Osteocyte (in vitro differentiated cells): ENCODE results near the gene ALKBH7. TPM values are rescaled to one million over a fixed set of nuclear protein-coding genes. Genes with fewer than 3 reads are reported as not detected.
A peak's percentile ranks its signal among the peaks of the same experiment; 100 is the strongest.

Experiments used
- DNase-seq: peaks from one replicate; pipeline ENCODE4 v3.0.0; 2021; ENCODE audit warnings: mixed read lengths; ENCODE audit not compliant: unreplicated experiment; ENCODE audit errors: extremely low spot score
- H3K27ac Mint-ChIP-seq: one replicate; pipeline ENCODE4 v1.8.0; 2021; ENCODE audit warnings: mild to moderate bottlenecking, mixed read lengths; ENCODE audit not compliant: unreplicated experiment
- H3K27me3 Mint-ChIP-seq: one replicate; pipeline ENCODE4 v1.8.0; 2021; ENCODE audit warnings: mixed read lengths; ENCODE audit not compliant: unreplicated experiment
- H3K36me3 Mint-ChIP-seq: one replicate; pipeline ENCODE4 v1.8.0; 2021; ENCODE audit warnings: mixed read lengths; ENCODE audit not compliant: unreplicated experiment
- H3K4me1 Mint-ChIP-seq: one replicate; pipeline ENCODE4 v1.8.0; 2021; ENCODE audit warnings: mixed read lengths; ENCODE audit not compliant: unreplicated experiment
- H3K4me3 Mint-ChIP-seq: one replicate; pipeline ENCODE4 v1.8.0; 2021; ENCODE audit warnings: mild to moderate bottlenecking, moderate library complexity, mixed read lengths; ENCODE audit not compliant: unreplicated experiment
- H3K9me3 Mint-ChIP-seq: one replicate; pipeline ENCODE4 v1.8.0; 2021; ENCODE audit warnings: mixed read lengths; ENCODE audit not compliant: unreplicated experiment
- microRNA-seq: library from miRNA; unstranded; fragments of <30 nt; microRNA quantifications from one replicate; pipeline ENCODE4 v1.1.0, GENCODE V29; 2020; ENCODE audit not compliant: unreplicated experiment
- total RNA-seq: library from RNA; stranded (reverse); gene quantifications from 2 replicates; pipeline ENCODE4 v1.2.1, GENCODE V29; 2021
- TF ChIP-seq, protein P1 (sequence below): fragments of 200-600 bp; sonication (generic); IDR thresholded peaks from 2 replicates; pipeline ENCODE4 v1.5.0; 2021; ENCODE audit warnings: antibody characterized with exemption, mild to moderate bottlenecking, moderate library complexity

Gene ALKBH7
- total RNA-seq, 1 donor from 2014 or later = 63.0 TPM

DNA sequence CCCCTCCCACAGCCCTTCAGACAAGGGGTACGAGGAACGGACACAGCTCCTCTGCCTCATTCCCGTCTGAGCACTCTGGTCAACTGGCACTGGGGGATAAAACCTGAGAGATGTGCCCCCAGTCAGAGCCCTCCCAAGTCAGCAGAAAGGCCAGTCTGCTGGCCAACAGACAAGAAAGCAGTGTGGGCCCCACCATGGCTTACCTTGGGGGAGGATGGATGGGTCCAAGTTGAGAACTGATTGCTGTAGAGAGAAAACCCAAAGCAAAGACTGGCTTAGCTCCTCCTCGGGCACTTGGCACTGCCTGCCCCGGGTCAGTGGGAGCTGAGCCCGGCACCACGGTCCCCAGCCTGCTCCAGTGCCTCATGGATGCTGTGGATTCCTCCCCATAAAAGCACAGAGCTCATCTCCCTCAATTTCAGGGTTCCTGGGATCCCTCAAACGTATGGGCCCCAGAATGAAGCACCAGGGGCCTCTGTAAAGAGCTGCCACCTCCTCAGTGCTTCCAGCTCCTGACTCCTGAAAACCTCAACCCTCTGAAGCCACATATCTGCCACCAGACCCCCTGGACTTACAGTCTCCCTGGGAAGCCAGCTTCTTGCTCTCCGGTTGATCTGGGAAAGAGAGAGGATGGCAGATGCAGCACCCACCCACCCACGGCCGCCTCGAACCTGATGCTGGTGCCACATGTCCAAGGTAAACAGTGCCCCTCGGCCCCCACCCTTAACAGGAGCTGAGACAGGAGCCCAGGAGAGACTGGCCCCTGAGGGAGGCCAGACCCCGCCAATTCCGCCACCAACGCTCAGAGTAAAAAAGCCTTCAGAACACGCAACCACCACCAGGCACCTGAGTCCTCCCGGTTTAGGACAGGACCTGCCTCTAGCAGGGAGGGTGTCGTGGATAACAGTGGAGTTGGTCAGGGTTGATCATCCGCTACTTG, 48.8 kb downstream of the ALKBH7 start:
- Mint-ChIP-seq H3K27ac (no peak overlapping the region), H3K9me3 (no peaks in the 10 kb centered on the region), H3K36me3 (peaks cover 22% of the 10 kb centered on the region), H3K27me3 (no peaks in the 10 kb centered on the region), H3K4me1 (peaks cover 24% of the 10 kb centered on the region), H3K4me3 (peak overlapping the region; percentile 14)
- TF ChIP-seq, protein P1, sequence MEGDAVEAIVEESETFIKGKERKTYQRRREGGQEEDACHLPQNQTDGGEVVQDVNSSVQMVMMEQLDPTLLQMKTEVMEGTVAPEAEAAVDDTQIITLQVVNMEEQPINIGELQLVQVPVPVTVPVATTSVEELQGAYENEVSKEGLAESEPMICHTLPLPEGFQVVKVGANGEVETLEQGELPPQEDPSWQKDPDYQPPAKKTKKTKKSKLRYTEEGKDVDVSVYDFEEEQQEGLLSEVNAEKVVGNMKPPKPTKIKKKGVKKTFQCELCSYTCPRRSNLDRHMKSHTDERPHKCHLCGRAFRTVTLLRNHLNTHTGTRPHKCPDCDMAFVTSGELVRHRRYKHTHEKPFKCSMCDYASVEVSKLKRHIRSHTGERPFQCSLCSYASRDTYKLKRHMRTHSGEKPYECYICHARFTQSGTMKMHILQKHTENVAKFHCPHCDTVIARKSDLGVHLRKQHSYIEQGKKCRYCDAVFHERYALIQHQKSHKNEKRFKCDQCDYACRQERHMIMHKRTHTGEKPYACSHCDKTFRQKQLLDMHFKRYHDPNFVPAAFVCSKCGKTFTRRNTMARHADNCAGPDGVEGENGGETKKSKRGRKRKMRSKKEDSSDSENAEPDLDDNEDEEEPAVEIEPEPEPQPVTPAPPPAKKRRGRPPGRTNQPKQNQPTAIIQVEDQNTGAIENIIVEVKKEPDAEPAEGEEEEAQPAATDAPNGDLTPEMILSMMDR = no peak
- no peak for DNase-seq

GRCh38 chr19:6423499-6424194, 51.1 kb downstream of the ALKBH7 start:
- TF ChIP-seq, protein P1 = no peak
- H3K4me1 Mint-ChIP-seq = peaks cover 24% of the 10 kb centered on the region
- DNase-seq = no peak
- peak overlapping the region; percentile 66 for H3K27ac Mint-ChIP-seq
- H3K27me3 Mint-ChIP-seq = no peaks in the 10 kb centered on the region
- H3K36me3 Mint-ChIP-seq = peaks cover 14% of the 10 kb centered on the region
- no peaks in the 10 kb centered on the region for H3K9me3 Mint-ChIP-seq
- peak overlapping the region; percentile 84 for H3K4me3 Mint-ChIP-seq

DNA sequence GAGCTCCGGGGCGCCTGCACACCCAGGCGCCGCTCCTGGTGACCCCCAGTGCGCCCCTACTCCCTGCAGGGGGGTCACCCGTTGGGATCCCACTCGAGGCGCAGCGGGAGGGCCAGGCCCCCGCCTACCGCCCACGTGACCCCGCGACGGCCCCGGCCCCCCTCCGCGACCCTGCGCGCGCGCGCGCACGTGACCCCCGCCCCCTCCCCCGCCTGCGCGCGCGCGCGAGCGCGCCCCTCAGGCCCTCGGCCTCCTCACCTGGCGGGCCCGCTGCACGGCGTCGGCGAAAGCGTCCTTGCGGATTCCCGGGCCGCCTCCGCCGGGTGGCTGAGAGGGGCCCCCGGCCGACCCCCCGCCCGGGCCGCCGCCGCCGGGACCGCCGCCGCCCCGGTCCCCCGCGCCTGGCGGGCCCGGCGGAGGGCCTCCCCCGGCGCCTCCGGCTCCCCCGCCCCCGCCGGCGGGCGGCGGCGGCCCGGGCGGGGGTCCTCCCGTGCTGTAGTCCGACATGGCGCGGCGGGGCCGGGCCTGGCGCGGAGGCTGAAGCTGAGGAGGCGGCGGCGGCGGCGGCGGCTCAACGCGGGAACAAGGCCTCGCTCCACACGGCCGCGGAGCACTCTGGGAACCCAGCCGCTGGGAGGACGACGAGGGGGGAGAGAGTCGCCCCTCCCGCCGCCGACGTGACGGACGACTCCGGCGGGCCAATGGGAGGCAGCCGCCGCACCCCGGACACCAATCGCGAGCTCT, 51.8 kb downstream of the ALKBH7 start, which contains the start of gene KHSRP:
KHSRP (minus strand) TSS at position 617 of the 744 bp plus-strand sequence; CDS start at position 507, 110 bp downstream.
- DNase-seq = no peak
- H3K27me3 Mint-ChIP-seq = no peaks in the 10 kb centered on the region
- peaks cover 14% of the 10 kb centered on the region for H3K36me3 Mint-ChIP-seq
- H3K4me3 Mint-ChIP-seq = peak within 1 kb of the TSS; percentile 84
- no peaks in the 10 kb centered on the region for H3K9me3 Mint-ChIP-seq
- peaks cover 24% of the 10 kb centered on the region for H3K4me1 Mint-ChIP-seq
- TF ChIP-seq, protein P1 = no peak
- H3K27ac Mint-ChIP-seq = peak within 1 kb of the TSS; percentile 92

Small RNA genes within 50 kb of the gene (microRNA-seq; reads per million reads assigned to microRNA genes)
- gene MIR3940 (33.4 reads per million, percentile 39 among the genes with 10 or more reads in this experiment), gene MIR6790 (not detected), gene MIR6885 (not detected)

Other genes starting within 250 kb of the ALKBH7 start
- gene ACSBG2, start 237.1 kb upstream of the ALKBH7 start, total RNA-seq = not detected in 2 replicates
- gene MLLT1, start 92.8 kb upstream of the ALKBH7 start, total RNA-seq = 65.8 and 68.8 TPM in 2 replicates
- gene ACER1, start 39.2 kb upstream of the ALKBH7 start, total RNA-seq = not detected in 2 replicates
- gene CLPP, start 11.3 kb upstream of the ALKBH7 start, total RNA-seq = 77.6 and 79.6 TPM in 2 replicates
- 3.2 and 3.5 TPM in 2 replicates for gene PSPN, start 3.1 kb downstream of the ALKBH7 start, total RNA-seq
- 62.0 and 65.8 TPM in 2 replicates for gene GTF2F1, start 20.4 kb downstream of the ALKBH7 start, total RNA-seq
- 240 and 241 TPM in 2 replicates for gene KHSRP, start 52.0 kb downstream of the ALKBH7 start, total RNA-seq
- gene SLC25A41, start 61.0 kb downstream of the ALKBH7 start, total RNA-seq = 0.27 TPM in 1 of 2 replicates, not detected in the other
- gene SLC25A23, start 87.0 kb downstream of the ALKBH7 start, total RNA-seq = 50.8 and 51.6 TPM in 2 replicates
- gene CRB3, start 91.5 kb downstream of the ALKBH7 start, total RNA-seq = not detected in 2 replicates
- not detected in 2 replicates for gene DENND1C, start 109.0 kb downstream of the ALKBH7 start, total RNA-seq
- not detected in 2 replicates for gene TUBB4A, start 129.5 kb downstream of the ALKBH7 start, total RNA-seq
- gene TNFSF9, start 158.2 kb downstream of the ALKBH7 start, total RNA-seq = 1.4 and 1.5 TPM in 2 replicates
- 0.42 and 0.54 TPM in 2 replicates for gene CD70, start 218.4 kb downstream of the ALKBH7 start, total RNA-seq